ENCODE data around the gene AFM. TPM values are rescaled to one million over a fixed set of nuclear protein-coding genes. Genes with fewer than 3 reads are reported as not detected.

AFM gene
- total RNA-seq, 1 donor from 2014 or later = not detected

- no peaks in the 10 kb centered on the region for H3K36me3 ChIP-seq
- no peaks in the 10 kb centered on the region for H3K36me3 Mint-ChIP-seq
- no peak overlapping the region for H2AFZ ChIP-seq (replicated peaks)
- H3K9me3 ChIP-seq (ENCODE audit: low read depth) = no peaks in the 10 kb centered on the region
- H3K4me3 Mint-ChIP-seq = no peak overlapping the region
- H4K20me1 ChIP-seq (ENCODE audit: low read depth) = no peaks in the 10 kb centered on the region
- H3K4me1 ChIP-seq = no peaks in the 10 kb centered on the region
- no peak overlapping the region for H3K27ac Mint-ChIP-seq
- no peaks in the 10 kb centered on the region for H3K27me3 ChIP-seq
- no peak for TF ChIP-seq EZH2 (IDR thresholded peaks at IDR 0.05)
- no peak for TF ChIP-seq EZH2phosphoT487 (IDR thresholded peaks at IDR 0.05)
- no peak for TF ChIP-seq CTCF (IDR thresholded peaks at IDR 0.05)
- no peak for DNase-seq (ENCODE audit: low spot score)
- no peak overlapping the region for H3K27ac ChIP-seq
- no peaks in the 10 kb centered on the region for H3K9me3 Mint-ChIP-seq
- no peak overlapping the region for H3K9ac ChIP-seq
- H3K4me1 Mint-ChIP-seq = peaks cover 4% of the 10 kb centered on the region
- H3K79me2 ChIP-seq (ENCODE audit: low read depth) = no peaks in the 10 kb centered on the region
- no peak overlapping the region for H3K4me2 ChIP-seq
- no peaks in the 10 kb centered on the region for H3K27me3 Mint-ChIP-seq (ENCODE audit: insufficient read depth, low read depth)
- no peak overlapping the region for H3K4me3 ChIP-seq
- no peaks in the 10 kb centered on the region for H3F3A ChIP-seq (ENCODE audit: low read depth)
Observed at GRCh38 chr4:73438582-73439215, 42.8 kb upstream of the AFM start.

GRCh38 chr4:73439445-73439844 is 42.1 kb upstream of the AFM start:
- H3K9ac ChIP-seq = no peak overlapping the region
- Mint-ChIP-seq H3K4me3 (no peak overlapping the region), H3K36me3 (no peaks in the 10 kb centered on the region), H3K9me3 (no peaks in the 10 kb centered on the region), H3K4me1 (peaks cover 4% of the 10 kb centered on the region), H3K27ac (no peak overlapping the region), H3K27me3 (ENCODE audit: insufficient read depth, low read depth) (no peaks in the 10 kb centered on the region)
- no peak for DNase-seq (ENCODE audit: low spot score)
- H3K4me3 ChIP-seq = no peak overlapping the region
- TF ChIP-seq EZH2 (IDR thresholded peaks at IDR 0.05) (no peak), CTCF (IDR thresholded peaks at IDR 0.05) (no peak), EZH2phosphoT487 (IDR thresholded peaks at IDR 0.05) (no peak)
- no peaks in the 10 kb centered on the region for H3F3A ChIP-seq (ENCODE audit: low read depth)
- H3K4me1 ChIP-seq = no peaks in the 10 kb centered on the region
- no peak overlapping the region for H3K27ac ChIP-seq
- no peaks in the 10 kb centered on the region for H3K36me3 ChIP-seq
- H3K79me2 ChIP-seq (ENCODE audit: low read depth) = no peaks in the 10 kb centered on the region
- no peak overlapping the region for H2AFZ ChIP-seq (replicated peaks)
- no peaks in the 10 kb centered on the region for H3K9me3 ChIP-seq (ENCODE audit: low read depth)
- H4K20me1 ChIP-seq (ENCODE audit: low read depth) = no peaks in the 10 kb centered on the region
- H3K27me3 ChIP-seq = no peaks in the 10 kb centered on the region
- no peak overlapping the region for H3K4me2 ChIP-seq

GRCh38 chr4:73439991-73440390 is 41.6 kb upstream of the AFM start:
- Mint-ChIP-seq H3K9me3 (no peaks in the 10 kb centered on the region), H3K36me3 (no peaks in the 10 kb centered on the region), H3K4me3 (no peak overlapping the region), H3K27ac (no peak overlapping the region), H3K4me1 (peaks cover 4% of the 10 kb centered on the region), H3K27me3 (ENCODE audit: insufficient read depth, low read depth) (no peaks in the 10 kb centered on the region)
- no peaks in the 10 kb centered on the region for H3K4me1 ChIP-seq
- DNase-seq (ENCODE audit: low spot score) = no peak
- no peak for TF ChIP-seq EZH2 (IDR thresholded peaks at IDR 0.05)
- no peak for TF ChIP-seq EZH2phosphoT487 (IDR thresholded peaks at IDR 0.05)
- TF ChIP-seq CTCF (IDR thresholded peaks at IDR 0.05) = no peak
- no peak overlapping the region for H3K4me2 ChIP-seq
- H2AFZ ChIP-seq (replicated peaks) = no peak overlapping the region
- H3K4me3 ChIP-seq = no peak overlapping the region
- no peaks in the 10 kb centered on the region for H3F3A ChIP-seq (ENCODE audit: low read depth)
- H3K9ac ChIP-seq = no peak overlapping the region
- no peaks in the 10 kb centered on the region for H4K20me1 ChIP-seq (ENCODE audit: low read depth)
- no peaks in the 10 kb centered on the region for H3K9me3 ChIP-seq (ENCODE audit: low read depth)
- no peaks in the 10 kb centered on the region for H3K36me3 ChIP-seq
- no peak overlapping the region for H3K27ac ChIP-seq
- H3K79me2 ChIP-seq (ENCODE audit: low read depth) = no peaks in the 10 kb centered on the region
- H3K27me3 ChIP-seq = no peaks in the 10 kb centered on the region
